Measurements from ENCODE around the gene MACROH2A1.

The MACROH2A1 gene

GRCh38 chr5:135392256-135392655, 6.8 kb downstream of the MACROH2A1 start:
- no peaks in the 10 kb centered on the region for H3K27me3 ChIP-seq (ENCODE audit: insufficient read depth, poor library complexity, severe bottlenecking)
- H3K4me1 ChIP-seq (ENCODE audit: insufficient read depth, poor library complexity, severe bottlenecking): peaks cover 55% of the 10 kb centered on the region
- H3K9me3 ChIP-seq (ENCODE audit: severe bottlenecking): no peaks in the 10 kb centered on the region
- no peak overlapping the region for H3K4me3 ChIP-seq (ENCODE audit: severe bottlenecking)
- DNase-seq (ENCODE audit: low spot score) (no peak), ATAC-seq (ENCODE audit: low read depth) (no peak)
- peak overlapping the region; percentile 96 for H3K27ac ChIP-seq (ENCODE audit: poor library complexity, severe bottlenecking)
- H3K36me3 ChIP-seq (ENCODE audit: low read depth): peaks cover 60% of the 10 kb centered on the region
- no peak for TF ChIP-seq CTCF (IDR thresholded peaks at IDR 0.05; ENCODE audit: poor library complexity, severe bottlenecking)

GRCh38 chr5:135391869-135392255, 7.2 kb downstream of the MACROH2A1 start:
- peak overlapping the region; percentile 96 for H3K27ac ChIP-seq (ENCODE audit: poor library complexity, severe bottlenecking)
- H3K27me3 ChIP-seq (ENCODE audit: insufficient read depth, poor library complexity, severe bottlenecking): no peaks in the 10 kb centered on the region
- H3K36me3 ChIP-seq (ENCODE audit: low read depth): peaks cover 57% of the 10 kb centered on the region
- ATAC-seq (ENCODE audit: low read depth) (no peak), DNase-seq (ENCODE audit: low spot score) (no peak)
- peaks cover 55% of the 10 kb centered on the region for H3K4me1 ChIP-seq (ENCODE audit: insufficient read depth, poor library complexity, severe bottlenecking)
- H3K4me3 ChIP-seq (ENCODE audit: severe bottlenecking): no peak overlapping the region
- TF ChIP-seq CTCF (IDR thresholded peaks at IDR 0.05; ENCODE audit: poor library complexity, severe bottlenecking): no peak
- no peaks in the 10 kb centered on the region for H3K9me3 ChIP-seq (ENCODE audit: severe bottlenecking)

DNA sequence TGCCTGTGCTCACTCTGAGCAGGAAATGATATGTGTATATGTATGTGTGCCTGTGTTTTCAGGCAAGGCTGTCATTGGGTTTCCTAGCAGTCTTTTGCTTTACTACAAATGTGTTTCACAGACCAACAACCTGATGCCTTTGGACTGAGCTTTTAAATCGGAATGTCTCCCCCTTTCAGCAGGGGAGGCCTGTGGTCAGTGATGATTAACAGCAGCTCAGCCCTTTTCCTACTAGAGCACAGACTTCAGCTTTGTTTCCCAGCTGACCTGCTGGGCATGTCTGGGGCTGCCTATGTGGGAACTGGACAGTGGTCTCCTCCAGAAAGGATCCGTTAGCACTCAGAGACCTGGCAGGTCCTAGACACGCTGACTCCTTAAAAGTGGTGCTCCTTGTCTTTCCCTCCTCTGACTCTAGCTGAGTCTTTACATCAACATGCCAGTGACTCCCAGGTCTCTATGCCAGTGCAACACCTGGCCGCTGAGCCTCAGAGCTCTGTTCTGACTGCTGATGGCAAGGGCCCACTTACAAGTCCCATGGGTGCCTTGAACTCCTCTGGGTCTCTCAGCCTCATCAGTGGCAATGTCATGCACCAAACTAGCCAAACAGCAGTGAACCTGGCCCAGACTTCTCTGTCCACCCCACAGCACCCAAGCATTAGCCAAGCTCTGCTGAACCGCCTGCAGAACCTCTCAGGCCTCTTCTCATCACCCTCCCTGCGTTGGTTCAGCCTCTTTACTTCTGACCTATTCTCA, 7.7 kb downstream of the MACROH2A1 start:
- H3K36me3 ChIP-seq (ENCODE audit: low read depth): peaks cover 57% of the 10 kb centered on the region
- peaks cover 55% of the 10 kb centered on the region for H3K4me1 ChIP-seq (ENCODE audit: insufficient read depth, poor library complexity, severe bottlenecking)
- H3K9me3 ChIP-seq (ENCODE audit: severe bottlenecking): no peaks in the 10 kb centered on the region
- no peak for DNase-seq (ENCODE audit: low spot score)
- no peaks in the 10 kb centered on the region for H3K27me3 ChIP-seq (ENCODE audit: insufficient read depth, poor library complexity, severe bottlenecking)
- H3K4me3 ChIP-seq (ENCODE audit: severe bottlenecking): no peak overlapping the region
- TF ChIP-seq CTCF (IDR thresholded peaks at IDR 0.05; ENCODE audit: poor library complexity, severe bottlenecking): no peak
- H3K27ac ChIP-seq (ENCODE audit: poor library complexity, severe bottlenecking): peak overlapping the region; percentile 96
- ATAC-seq (ENCODE audit: low read depth): peak; percentile 11; the same call in 2 of the 3 replicates

DNA sequence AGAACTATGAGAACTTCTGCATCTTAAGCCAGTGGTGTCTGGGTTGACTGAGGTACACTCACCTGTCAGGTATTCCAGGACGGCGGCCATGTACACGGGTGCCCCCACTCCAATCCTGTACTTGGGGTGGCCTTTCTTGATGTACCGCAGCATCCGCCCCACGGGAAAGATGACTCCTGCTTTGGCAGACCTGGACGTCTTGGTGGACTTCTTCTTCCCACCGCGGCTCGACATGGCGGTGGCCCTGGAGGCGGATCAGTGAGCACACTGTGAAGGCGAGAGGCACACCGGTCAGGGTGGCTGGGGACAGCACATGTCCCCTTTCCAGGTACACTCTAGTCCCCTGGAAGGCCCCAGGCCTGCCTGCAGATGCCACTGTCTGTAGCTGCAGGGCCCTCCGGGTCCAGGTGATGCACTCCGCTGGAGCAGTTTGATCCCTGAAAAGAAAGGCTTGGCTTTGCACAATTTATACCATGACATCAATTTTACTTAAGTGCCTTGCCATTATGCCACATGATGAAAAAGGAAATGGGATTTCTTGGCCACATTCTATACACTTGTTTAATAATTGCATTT, 10.1 kb downstream of the MACROH2A1 start:
- Histone ChIP-seq H3K36me3 (ENCODE audit: low read depth) (peaks cover 71% of the 10 kb centered on the region), H3K27me3 (ENCODE audit: insufficient read depth, poor library complexity, severe bottlenecking) (no peaks in the 10 kb centered on the region), H3K27ac (ENCODE audit: poor library complexity, severe bottlenecking) (peak overlapping the region; percentile 96), H3K9me3 (ENCODE audit: severe bottlenecking) (no peaks in the 10 kb centered on the region), H3K4me3 (ENCODE audit: severe bottlenecking) (no peak overlapping the region), H3K4me1 (ENCODE audit: insufficient read depth, poor library complexity, severe bottlenecking) (peaks cover 57% of the 10 kb centered on the region)
- ATAC-seq (ENCODE audit: low read depth) (no peak), DNase-seq (ENCODE audit: low spot score) (no peak)
- no peak for TF ChIP-seq CTCF (IDR thresholded peaks at IDR 0.05; ENCODE audit: poor library complexity, severe bottlenecking)

DNA sequence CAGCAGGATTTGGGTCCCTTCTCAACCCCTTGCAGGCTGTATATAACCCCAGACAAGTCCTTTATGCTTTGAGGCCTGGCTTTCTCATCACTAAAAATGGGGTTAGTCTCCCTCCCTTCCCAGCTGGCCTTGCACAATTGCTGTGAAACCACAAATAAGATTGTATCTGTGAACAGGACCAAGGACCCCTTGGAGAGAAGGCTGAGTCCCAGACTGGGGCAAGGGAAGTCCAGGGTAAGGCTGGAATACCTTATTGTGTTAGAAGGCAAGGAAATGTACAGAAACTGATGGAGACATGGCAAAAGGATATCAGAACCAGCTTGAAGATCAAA, 11.4 kb downstream of the MACROH2A1 start:
- H3K27me3 ChIP-seq (ENCODE audit: insufficient read depth, poor library complexity, severe bottlenecking): no peaks in the 10 kb centered on the region
- no peaks in the 10 kb centered on the region for H3K9me3 ChIP-seq (ENCODE audit: severe bottlenecking)
- TF ChIP-seq CTCF (IDR thresholded peaks at IDR 0.05; ENCODE audit: poor library complexity, severe bottlenecking): no peak
- H3K36me3 ChIP-seq (ENCODE audit: low read depth): peaks cover 72% of the 10 kb centered on the region
- peak overlapping the region; percentile 96 for H3K27ac ChIP-seq (ENCODE audit: poor library complexity, severe bottlenecking)
- no peak overlapping the region for H3K4me3 ChIP-seq (ENCODE audit: severe bottlenecking)
- no peak for ATAC-seq (ENCODE audit: low read depth)
- DNase-seq (ENCODE audit: low spot score): no peak
- peaks cover 51% of the 10 kb centered on the region for H3K4me1 ChIP-seq (ENCODE audit: insufficient read depth, poor library complexity, severe bottlenecking)

Data from RWPE2 (cell line).